Keratinocyte (primary cell): Measurements from ENCODE around the gene RAX2. TPM values are rescaled to one million over a fixed set of nuclear protein-coding genes. Genes with fewer than 3 reads are reported as not detected.
A peak's percentile ranks its signal among the peaks of the same experiment; 100 is the strongest.

Source experiments
- DNase-seq: peaks from one replicate; pipeline ENCODE4 v3.0.0-alpha.2; 2011; ENCODE audit warnings: low read depth, missing footprints, low spot score
- FAIRE-seq: peaks from 2 replicates; lab custom pipeline; 2011; peaks lifted over from hg19 to GRCh38; lab: Jason Lieb, UNC
- H2AFZ ChIP-seq: 2 replicates; pipeline ENCODE4 v1.6.0; 2012; ENCODE audit warnings: low read length, control low read depth, inconsistent platforms; ENCODE audit not compliant: control insufficient read depth
- H3K27ac ChIP-seq: 2 replicates; pipeline ENCODE4 v1.5.1; 2011; ENCODE audit warnings: low read length; ENCODE audit not compliant: control insufficient read depth, insufficient read depth
- H3K27me3 ChIP-seq: 3 replicates; pipeline ENCODE4 v1.6.0; 2011; ENCODE audit warnings: low read length; ENCODE audit not compliant: control insufficient read depth, insufficient read depth; ENCODE audit errors: extremely low read depth
- H3K36me3 ChIP-seq, 2 experiments: 2 replicates in 1 of 2; 3 replicates in 1 of 2; pipeline ENCODE4 v1.5.1; 2011; ENCODE audit warnings: low read length in 2 of 2, mild to moderate bottlenecking in 1 of 2; ENCODE audit not compliant: control insufficient read depth in 2 of 2, insufficient read depth in 2 of 2; ENCODE audit errors: extremely low read depth in 1 of 2
- H3K4me1 ChIP-seq: 3 replicates; pipeline ENCODE4 v1.5.1; 2011; ENCODE audit warnings: low read length; ENCODE audit not compliant: control insufficient read depth, insufficient read depth; ENCODE audit errors: extremely low read depth
- H3K4me2 ChIP-seq: 3 replicates; pipeline ENCODE4 v1.6.0; 2011; ENCODE audit warnings: low read depth, low read length; ENCODE audit not compliant: control insufficient read depth, insufficient read depth; ENCODE audit errors: extremely low read depth
- H3K4me3 ChIP-seq, 3 experiments: fragments of 200-600 bp in 1 of 3; sonication (generic) in 1 of 3; 2 replicates in 2 of 3; 3 replicates in 1 of 3; pipeline ENCODE4 v1.5.1; 2011 to 2016; ENCODE audit warnings: low read length in 3 of 3, mild to moderate bottlenecking in 3 of 3, control low read depth in 2 of 3, inconsistent platforms in 1 of 3, low read depth in 1 of 3, mixed read lengths in 1 of 3, mixed run types in 1 of 3, moderate library complexity in 1 of 3; ENCODE audit not compliant: control insufficient read depth in 2 of 3, insufficient read depth in 2 of 3; ENCODE audit errors: extremely low read depth in 1 of 3
- H3K79me2 ChIP-seq: 2 replicates; pipeline ENCODE4 v1.6.0; 2012; ENCODE audit warnings: low read length; ENCODE audit not compliant: control insufficient read depth, insufficient read depth
- H3K9ac ChIP-seq: 3 replicates; pipeline ENCODE4 v1.6.0; 2011; ENCODE audit warnings: low read length; ENCODE audit not compliant: control insufficient read depth, insufficient read depth; ENCODE audit errors: extremely low read depth
- H3K9me1 ChIP-seq: 3 replicates; pipeline ENCODE4 v1.6.0; 2011; ENCODE audit warnings: low read length; ENCODE audit not compliant: control insufficient read depth, insufficient read depth; ENCODE audit errors: extremely low read depth
- H3K9me3 ChIP-seq: 2 replicates; pipeline ENCODE4 v1.5.1; 2012; ENCODE audit warnings: low read depth, low read length; ENCODE audit not compliant: control insufficient read depth
- H4K20me1 ChIP-seq: 3 replicates; pipeline ENCODE4 v1.6.0; 2011; ENCODE audit warnings: low read length; ENCODE audit not compliant: control insufficient read depth, insufficient read depth; ENCODE audit errors: extremely low read depth
- EZH2 ChIP-seq: IDR thresholded peaks from one replicate; pipeline ENCODE4 v1.6.1; 2012; ENCODE audit warnings: inconsistent platforms, mild to moderate bottlenecking, low read length, moderate library complexity
- dilution Hi-C: fragments of 300-500 bp; cut with MboI; formaldehyde crosslinking; loops from one replicate; pipeline ENCODE4 v1.7.0; 2020; ENCODE audit warnings: low sequenced_read_pairs; ENCODE audit not compliant: extremely low pct_ligation_motif_present
- polyA plus RNA-seq, 5 experiments: library from polyadenylated mRNA; depleted of rRNA in 3 of 5; stranded (reverse) in 3 of 5; stranded (forward) in 1 of 5; unstranded in 1 of 5; fragments of >200 nt; gene quantifications; 1 replicate in 1 of 5; 2 replicates in 3 of 5; 3 replicates in 1 of 5; pipeline versions ENCODE4 v1.2.1 to v1.2.3, GENCODE V29; 2011 to 2012; ENCODE audit warnings: missing spikeins in 2 of 5, low read depth in 1 of 5, low replicate concordance in 1 of 5
- TF ChIP-seq, protein P1 (sequence below), 3 experiments: IDR thresholded peaks in 1 of 3; conservative IDR thresholded peaks in 1 of 3; optimal IDR thresholded peaks in 1 of 3; 2 replicates in 2 of 3; 3 replicates in 1 of 3; pipeline versions ENCODE3 to v1.5.1; 2011; ENCODE audit warnings: low read length in 3 of 3, mild to moderate bottlenecking in 3 of 3, moderate library complexity in 2 of 3, control low read depth in 1 of 3, inconsistent platforms in 1 of 3; ENCODE audit not compliant: insufficient read depth in 2 of 3; ENCODE audit errors: extremely low read depth in 1 of 3

Gene RAX2
- polyA plus RNA-seq, 1 donor (not counting 4 experiments of a cell fraction or from before 2014, with no cell fraction given), result not detected

DNA sequence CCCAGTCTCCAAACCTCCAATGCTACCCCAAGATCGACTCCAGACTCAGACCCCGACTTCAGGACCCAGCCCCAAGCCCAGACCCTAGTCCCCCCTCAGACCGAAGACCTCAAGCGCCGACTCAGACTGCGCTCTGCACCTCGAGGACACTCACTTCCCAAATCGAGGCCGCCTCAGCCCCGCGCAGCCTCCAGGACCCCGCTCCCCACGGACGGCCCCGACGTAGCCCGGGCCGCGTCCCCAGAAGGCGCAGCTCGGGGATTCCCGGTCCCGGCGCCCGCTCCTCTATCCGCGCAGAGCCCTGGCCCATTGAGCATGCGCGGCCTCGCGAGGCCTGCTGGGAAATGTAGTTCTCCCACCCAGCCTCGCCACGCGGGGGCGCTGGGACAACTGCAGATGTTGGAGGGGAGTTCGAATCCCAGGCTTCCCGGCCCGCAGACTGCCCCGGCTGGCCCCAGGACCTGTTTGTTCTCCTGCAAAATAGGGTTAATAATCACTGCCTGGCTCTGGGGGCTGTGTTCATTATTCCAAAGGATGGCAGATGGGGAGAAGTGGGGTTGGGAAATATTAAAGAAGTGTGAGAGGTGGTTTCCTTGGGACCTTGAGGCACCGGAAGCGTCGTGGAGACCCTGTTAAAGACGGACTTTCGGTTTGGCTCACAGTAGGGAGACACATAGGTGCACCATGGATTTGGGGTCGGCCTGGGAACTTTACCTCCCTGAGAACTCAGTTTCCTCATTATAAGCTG is 10.5 kb downstream of the RAX2 start, which contains the start of gene APBA3:
TSS of gene APBA3 (minus strand) at position 311 of the 748 bp plus-strand sequence. CDS start 1,428 bp downstream, outside the sequence.
- dilution Hi-C loops, result no loop called here
- H3K9me1 ChIP-seq, result no peaks in the 10 kb centered on the region
- H3K9me3 ChIP-seq, result no peaks in the 10 kb centered on the region
- H3K9ac ChIP-seq, result peak within 1 kb of the TSS; percentile 99
- DNase-seq (peak; percentile 67), FAIRE-seq (no peak)
- H3K4me1 ChIP-seq, result peaks cover 9% of the 10 kb centered on the region
- H3K4me2 ChIP-seq, result peak within 1 kb of the TSS; percentile 72
- H3K4me3 ChIP-seq, result peak within 1 kb of the TSS; percentile 80 to 98 (median 96)
- H4K20me1 ChIP-seq, result no peaks in the 10 kb centered on the region
- peaks cover 18% of the 10 kb centered on the region for H3K79me2 ChIP-seq
- H3K27ac ChIP-seq, result peak within 1 kb of the TSS; percentile 98
- no peaks in the 10 kb centered on the region for H3K27me3 ChIP-seq
- peaks cover 4 to 6% of the 10 kb centered on the region in 2 experiments for H3K36me3 ChIP-seq
- no peak for TF ChIP-seq EZH2
- TF ChIP-seq, protein P1, sequence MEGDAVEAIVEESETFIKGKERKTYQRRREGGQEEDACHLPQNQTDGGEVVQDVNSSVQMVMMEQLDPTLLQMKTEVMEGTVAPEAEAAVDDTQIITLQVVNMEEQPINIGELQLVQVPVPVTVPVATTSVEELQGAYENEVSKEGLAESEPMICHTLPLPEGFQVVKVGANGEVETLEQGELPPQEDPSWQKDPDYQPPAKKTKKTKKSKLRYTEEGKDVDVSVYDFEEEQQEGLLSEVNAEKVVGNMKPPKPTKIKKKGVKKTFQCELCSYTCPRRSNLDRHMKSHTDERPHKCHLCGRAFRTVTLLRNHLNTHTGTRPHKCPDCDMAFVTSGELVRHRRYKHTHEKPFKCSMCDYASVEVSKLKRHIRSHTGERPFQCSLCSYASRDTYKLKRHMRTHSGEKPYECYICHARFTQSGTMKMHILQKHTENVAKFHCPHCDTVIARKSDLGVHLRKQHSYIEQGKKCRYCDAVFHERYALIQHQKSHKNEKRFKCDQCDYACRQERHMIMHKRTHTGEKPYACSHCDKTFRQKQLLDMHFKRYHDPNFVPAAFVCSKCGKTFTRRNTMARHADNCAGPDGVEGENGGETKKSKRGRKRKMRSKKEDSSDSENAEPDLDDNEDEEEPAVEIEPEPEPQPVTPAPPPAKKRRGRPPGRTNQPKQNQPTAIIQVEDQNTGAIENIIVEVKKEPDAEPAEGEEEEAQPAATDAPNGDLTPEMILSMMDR (optimal IDR thresholded peaks at IDR 0.05 in 1 of 3, IDR thresholded peaks at IDR 0.05 in 1 of 3, conservative IDR thresholded peaks at IDR 0.05 in 1 of 3; ENCODE audit: extremely low read depth in 1 of 3, insufficient read depth in 2 of 3, low read length in 3 of 3), result peak; percentile 65 to 93 (median 79)
- H2AFZ ChIP-seq, result peak within 1 kb of the TSS; percentile 96

DNA sequence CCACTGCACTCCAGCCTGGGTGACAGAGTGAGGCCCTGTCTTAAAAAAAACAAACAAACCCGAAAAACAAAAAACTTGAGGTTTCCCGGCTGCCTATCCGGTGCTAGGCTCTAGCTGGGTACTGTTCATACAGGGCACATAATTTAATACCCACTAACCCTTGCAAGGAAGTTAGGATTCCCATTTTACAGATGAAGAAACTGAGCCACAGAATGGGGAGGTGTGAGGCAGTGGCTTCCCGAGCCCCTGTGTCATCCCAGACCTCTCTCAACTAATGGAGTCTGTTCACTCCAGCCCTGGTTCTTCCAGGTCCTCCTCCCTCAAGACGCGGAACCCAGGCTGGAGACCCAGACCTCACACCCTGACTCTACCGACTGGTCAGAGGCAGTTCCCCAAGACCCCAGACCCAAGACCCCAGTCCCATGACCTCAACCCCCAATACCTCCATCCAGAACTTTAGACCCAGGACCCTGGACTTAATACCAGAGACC is 11.1 kb downstream of the RAX2 start:
- no peaks in the 10 kb centered on the region for H3K27me3 ChIP-seq
- H3K9ac ChIP-seq, result peak overlapping the region; percentile 99
- peaks cover 9% of the 10 kb centered on the region for H3K4me1 ChIP-seq
- H3K4me2 ChIP-seq, result peak overlapping the region; percentile 72
- peak overlapping the region; percentile 80 to 98 (median 96) for H3K4me3 ChIP-seq
- no peaks in the 10 kb centered on the region for H3K9me3 ChIP-seq
- FAIRE-seq (no peak), DNase-seq (no peak)
- peak overlapping the region; percentile 96 for H2AFZ ChIP-seq
- peaks cover 3 to 4% of the 10 kb centered on the region in 2 experiments for H3K36me3 ChIP-seq
- H3K79me2 ChIP-seq, result peaks cover 18% of the 10 kb centered on the region
- peak overlapping the region; percentile 96 for H3K27ac ChIP-seq
- dilution Hi-C loops, result no loop called here
- TF ChIP-seq, protein P1 (optimal IDR thresholded peaks at IDR 0.05 in 1 of 3, IDR thresholded peaks at IDR 0.05 in 1 of 3, conservative IDR thresholded peaks at IDR 0.05 in 1 of 3; ENCODE audit: extremely low read depth in 1 of 3, insufficient read depth in 2 of 3, low read length in 3 of 3), result no peak
- no peak for TF ChIP-seq EZH2
- no peaks in the 10 kb centered on the region for H4K20me1 ChIP-seq
- H3K9me1 ChIP-seq, result no peaks in the 10 kb centered on the region
